H9 (cell line): Measurements from ENCODE around the gene POU2AF1. TPM values are rescaled to one million over a fixed set of nuclear protein-coding genes. Genes with fewer than 3 reads are reported as not detected.

Experiments
- DNase-seq: peaks from one replicate; pipeline ENCODE4 v3.0.0-alpha.2; 2017
- H2AFZ ChIP-seq: one replicate; pipeline ENCODE4 v1.6.1; 2013; ENCODE audit warnings: mild to moderate bottlenecking, low read length, control low read depth, moderate library complexity
- H2AK5ac ChIP-seq: 2 replicates; pipeline ENCODE4 v1.6.1; 2013; ENCODE audit warnings: low read length, control low read depth, mixed read lengths; ENCODE audit not compliant: insufficient read length
- H2BK120ac ChIP-seq: one replicate; pipeline ENCODE4 v1.6.1; 2013; ENCODE audit warnings: low read depth, mild to moderate bottlenecking, low read length, control low read depth, inconsistent platforms; ENCODE audit not compliant: poor library complexity, severe bottlenecking
- H2BK12ac ChIP-seq: 2 replicates; pipeline ENCODE4 v1.6.1; 2013; ENCODE audit warnings: low read length, control low read depth, mixed read lengths, low read depth; ENCODE audit not compliant: insufficient read length
- H2BK15ac ChIP-seq: 2 replicates; pipeline ENCODE4 v1.6.1; 2013; ENCODE audit warnings: low read depth, low read length, control low read depth
- H2BK20ac ChIP-seq: one replicate; pipeline ENCODE4 v1.6.1; 2013; ENCODE audit warnings: low read depth, mild to moderate bottlenecking, low read length, control low read depth, inconsistent platforms; ENCODE audit not compliant: poor library complexity, severe bottlenecking
- H2BK5ac ChIP-seq: 2 replicates; pipeline ENCODE4 v1.6.1; 2013; ENCODE audit warnings: low read length, control low read depth, mixed read lengths; ENCODE audit not compliant: insufficient read length
- H3K14ac ChIP-seq: 2 replicates; pipeline ENCODE4 v1.6.1; 2013; ENCODE audit warnings: low read length, control low read depth; ENCODE audit not compliant: insufficient read depth
- H3K18ac ChIP-seq: 2 replicates; pipeline ENCODE4 v1.6.1; 2013; ENCODE audit warnings: low read depth, mild to moderate bottlenecking, mixed read lengths, low read length, control low read depth; ENCODE audit not compliant: insufficient read length
- H3K23ac ChIP-seq: 2 replicates; pipeline ENCODE4 v1.6.1; 2013; ENCODE audit warnings: low read length, control low read depth, mixed read lengths, low read depth; ENCODE audit not compliant: insufficient read length
- H3K23me2 ChIP-seq: 2 replicates; pipeline ENCODE4 v1.6.1; 2013; ENCODE audit warnings: low read depth, mild to moderate bottlenecking, mixed read lengths, low read length, control low read depth; ENCODE audit not compliant: insufficient read length, poor library complexity, severe bottlenecking
- H3K27ac ChIP-seq: 2 replicates; pipeline ENCODE4 v1.5.1; 2013; ENCODE audit warnings: low read length, control low read depth, mixed read lengths, low read depth; ENCODE audit not compliant: insufficient read length
- H3K27me3 ChIP-seq: 2 replicates; pipeline ENCODE4 v1.6.1; 2013; ENCODE audit warnings: low read length, control low read depth, inconsistent platforms; ENCODE audit not compliant: insufficient read depth
- H3K4ac ChIP-seq: 2 replicates; pipeline ENCODE4 v1.6.1; 2013; ENCODE audit warnings: low read depth, mild to moderate bottlenecking, control low read depth, inconsistent platforms, low read length, moderate library complexity
- H3K4me1 ChIP-seq: 2 replicates; pipeline ENCODE4 v1.6.1; 2013; ENCODE audit warnings: low read length, control low read depth, inconsistent platforms; ENCODE audit not compliant: insufficient read depth
- H3K4me2 ChIP-seq: 2 replicates; pipeline ENCODE4 v1.6.1; 2013; ENCODE audit warnings: low read length, control low read depth, mixed read lengths; ENCODE audit not compliant: insufficient read length, insufficient read depth
- H3K56ac ChIP-seq: 2 replicates; pipeline ENCODE4 v1.6.1; 2013; ENCODE audit warnings: low read depth, mild to moderate bottlenecking, mixed read lengths, low read length, control low read depth; ENCODE audit not compliant: insufficient read length
- H3K79me1 ChIP-seq: 2 replicates; pipeline ENCODE4 v1.6.1; 2013; ENCODE audit warnings: low read depth, mild to moderate bottlenecking, moderate library complexity, low read length, control low read depth, inconsistent platforms; ENCODE audit not compliant: insufficient read depth, poor library complexity, severe bottlenecking
- H3K79me2 ChIP-seq: 2 replicates; pipeline ENCODE4 v1.6.1; 2013; ENCODE audit warnings: low read length, control low read depth, inconsistent platforms; ENCODE audit not compliant: insufficient read depth
- H3K9ac ChIP-seq: 2 replicates; pipeline ENCODE4 v1.6.1; 2013; ENCODE audit warnings: low read length, control low read depth, mixed read lengths; ENCODE audit not compliant: insufficient read length; ENCODE audit errors: extremely low read depth
- H3K9me3 ChIP-seq: one replicate; pipeline ENCODE4 v1.6.1; 2013; ENCODE audit warnings: low read depth, low read length, inconsistent platforms; ENCODE audit not compliant: control insufficient read depth
- H3T11ph ChIP-seq: one replicate; pipeline ENCODE4 v1.6.1; 2013; ENCODE audit warnings: mild to moderate bottlenecking, low read length, control low read depth, inconsistent platforms
- H4K20me1 ChIP-seq: one replicate; pipeline ENCODE4 v1.6.1; 2013; ENCODE audit not compliant: control insufficient read depth, insufficient read length, insufficient read depth
- H4K5ac ChIP-seq: 2 replicates; pipeline ENCODE4 v1.6.1; 2013; ENCODE audit warnings: low read depth, mild to moderate bottlenecking, mixed read lengths, low read length, control low read depth; ENCODE audit not compliant: insufficient read length
- H4K8ac ChIP-seq: replicated peaks from 2 replicates; pipeline ENCODE4 v1.6.1; 2013; ENCODE audit warnings: low read length, control low read depth, mixed read lengths, low read depth; ENCODE audit not compliant: insufficient read length
- H4K91ac ChIP-seq: 2 replicates; pipeline ENCODE4 v1.6.1; 2013; ENCODE audit warnings: low read depth, mild to moderate bottlenecking, moderate library complexity, mixed read lengths, low read length, control low read depth; ENCODE audit not compliant: insufficient read length
- H3K27ac Mint-ChIP-seq, 3 experiments: 2 replicates in 2 of 3; 3 replicates in 1 of 3; pipeline ENCODE4 v1.8.0; 2020 to 2021; ENCODE audit warnings: mixed read lengths in 3 of 3, mild to moderate bottlenecking in 1 of 3, moderate library complexity in 1 of 3
- H3K27me3 Mint-ChIP-seq: 2 replicates; pipeline ENCODE4 v1.8.0; 2021; ENCODE audit warnings: low read depth, mild to moderate bottlenecking, moderate library complexity, mixed read lengths
- H3K36me3 Mint-ChIP-seq, 3 experiments: 2 replicates in 2 of 3; 3 replicates in 1 of 3; pipeline ENCODE4 v1.8.0; 2020 to 2021; ENCODE audit warnings: low read depth in 3 of 3, mixed read lengths in 3 of 3; ENCODE audit not compliant: insufficient read depth in 1 of 3
- H3K4me1 Mint-ChIP-seq, 2 experiments: 2 replicates each; pipeline ENCODE4 v1.8.0; 2020; ENCODE audit warnings: mixed read lengths in 2 of 2
- H3K4me3 Mint-ChIP-seq, 2 experiments: 2 replicates in 1 of 2; 3 replicates in 1 of 2; pipeline ENCODE4 v1.8.0; 2020 to 2021; ENCODE audit warnings: mild to moderate bottlenecking in 2 of 2, mixed read lengths in 2 of 2, moderate library complexity in 1 of 2
- H3K9me3 Mint-ChIP-seq, 2 experiments: 2 replicates in 1 of 2; 3 replicates in 1 of 2; pipeline ENCODE4 v1.8.0; 2020; ENCODE audit warnings: mild to moderate bottlenecking in 2 of 2, mixed read lengths in 2 of 2, moderate library complexity in 1 of 2
- CTCF ChIP-seq: fragments of 200-600 bp; sonication (generic); conservative IDR thresholded peaks from 3 replicates; pipeline ENCODE4 v1.8.0; 2021; ENCODE audit warnings: antibody characterized with exemption, mild to moderate bottlenecking
- WGBS: extraction: QIAGEN DNeasy Blood & Tissue Kit; methylation state at CpG from one replicate; pipeline ENCODE4 v1.1.7; 2013; ENCODE audit warnings: missing lambda C conversion rate, low lambda C conversion rate, mixed read lengths; ENCODE audit not compliant: insufficient read length; ENCODE audit errors: extremely low coverage; 5-methylcytosine and 5-hydroxymethylcytosine counted together
- total RNA-seq: library from RNA; stranded (reverse); gene quantifications from 2 replicates; pipeline ENCODE4 v1.2.1, GENCODE V29; 2021

The POU2AF1 gene
- total RNA-seq, 1 experiment from 2014 or later, result not detected

GRCh38 chr11:111370270-111370901, 8.7 kb downstream of the POU2AF1 start:
- Histone ChIP-seq H3K23me2 (no peaks in the 10 kb centered on the region), H3K27me3 (no peaks in the 10 kb centered on the region), H4K91ac (no peak overlapping the region), H3K23ac (no peak overlapping the region), H3K14ac (no peak overlapping the region), H4K20me1 (no peaks in the 10 kb centered on the region), H3K79me2 (no peaks in the 10 kb centered on the region), H2BK20ac (no peak overlapping the region), H3K9ac (no peak overlapping the region), H3K18ac (no peak overlapping the region), H2AFZ (no peak overlapping the region), H3K4me1 (no peaks in the 10 kb centered on the region), H2BK15ac (no peak overlapping the region), H3T11ph (no peak overlapping the region), H3K27ac (no peak overlapping the region), H3K4ac (no peak overlapping the region), H4K8ac (no peak overlapping the region), H4K5ac (no peak overlapping the region), H3K4me2 (no peak overlapping the region), H3K79me1 (no peaks in the 10 kb centered on the region), H3K56ac (no peak overlapping the region), H2BK12ac (no peak overlapping the region), H2AK5ac (no peak overlapping the region), H2BK5ac (no peak overlapping the region), H3K9me3 (no peaks in the 10 kb centered on the region), H2BK120ac (no peak overlapping the region)
- no peaks in the 10 kb centered on the region for H3K36me3 Mint-ChIP-seq
- H3K9me3 Mint-ChIP-seq, result no peaks in the 10 kb centered on the region
- H3K27ac Mint-ChIP-seq, result no peak overlapping the region
- no peak overlapping the region for H3K4me3 Mint-ChIP-seq
- no peak for DNase-seq
- H3K4me1 Mint-ChIP-seq, result no peaks in the 10 kb centered on the region
- no peaks in the 10 kb centered on the region; the same call in 1 of the 2 replicates for H3K27me3 Mint-ChIP-seq
- no CpG with 5 or more reads among the region's 3 CpGs for WGBS
- no peak for TF ChIP-seq CTCF
